Measurements from ENCODE around the gene CTSK.
"Not testable (repeated sequence)": the region's sequence is repeated elsewhere in the genome, so short reads cannot be mapped to it uniquely, and the experiment has no call there.

Gene CTSK

DNA sequence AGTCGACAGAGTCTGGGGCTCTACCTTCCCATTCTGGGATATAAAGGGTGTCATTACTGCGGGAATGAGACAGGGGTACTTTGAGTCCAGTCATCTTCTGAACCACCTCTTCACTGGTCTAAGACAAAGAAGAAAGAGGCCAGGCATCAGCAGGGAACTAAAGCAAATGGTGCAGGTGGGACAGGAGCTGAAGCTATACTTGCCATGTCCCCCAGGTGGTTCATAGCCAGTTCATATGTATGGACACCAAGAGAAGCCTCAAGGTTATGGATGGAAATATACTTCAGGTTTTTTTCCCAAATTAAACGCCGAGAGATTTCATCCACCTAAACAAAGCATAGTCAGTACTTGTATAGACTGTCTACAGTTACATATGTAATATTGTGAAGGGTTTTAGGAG, 2.2 kb downstream of the CTSK start:
- DNase-seq (ENCODE audit: low read depth), result no peak

DNA sequence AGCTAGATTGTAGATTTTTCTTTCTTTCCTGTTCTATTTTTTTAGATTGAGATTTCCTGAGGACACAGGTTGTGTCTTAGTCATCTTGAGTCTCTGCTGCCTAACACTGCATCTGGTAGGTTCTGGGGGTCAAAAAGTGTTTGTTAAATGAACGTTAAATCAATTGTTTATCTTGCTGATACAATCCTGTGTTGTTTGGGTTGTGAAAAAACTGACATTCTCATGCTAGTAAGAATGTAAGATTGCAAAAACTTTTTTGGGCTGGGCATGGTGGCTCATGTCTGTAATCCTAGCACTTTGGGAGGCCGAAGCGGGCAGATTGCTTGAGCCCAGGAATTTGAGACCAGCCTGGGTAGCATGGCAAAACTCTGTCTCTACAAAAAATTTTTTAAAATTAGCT, 3.4 kb downstream of the CTSK start:
- no peak for DNase-seq (ENCODE audit: low read depth)

DNA sequence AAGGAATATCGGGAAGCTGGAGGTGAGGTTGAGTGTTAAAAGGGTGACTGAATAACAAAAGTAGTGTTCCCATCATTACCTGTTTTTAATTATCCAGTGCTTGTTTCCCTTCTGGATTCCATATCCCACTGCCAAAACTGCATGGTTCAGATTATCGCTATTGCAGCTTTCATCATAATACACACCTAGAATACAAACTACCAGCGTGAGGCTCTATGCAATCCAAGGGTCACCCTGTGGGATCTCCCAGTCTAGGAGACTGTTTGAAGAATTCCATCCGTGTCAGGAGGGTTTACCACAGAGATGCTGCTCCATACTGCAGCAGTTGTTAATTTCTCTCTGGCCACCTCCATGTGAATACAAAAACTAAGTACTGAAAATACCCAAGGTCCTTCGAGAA, 9.0 kb downstream of the CTSK start:
- DNase-seq (ENCODE audit: low read depth), result no peak

DNA sequence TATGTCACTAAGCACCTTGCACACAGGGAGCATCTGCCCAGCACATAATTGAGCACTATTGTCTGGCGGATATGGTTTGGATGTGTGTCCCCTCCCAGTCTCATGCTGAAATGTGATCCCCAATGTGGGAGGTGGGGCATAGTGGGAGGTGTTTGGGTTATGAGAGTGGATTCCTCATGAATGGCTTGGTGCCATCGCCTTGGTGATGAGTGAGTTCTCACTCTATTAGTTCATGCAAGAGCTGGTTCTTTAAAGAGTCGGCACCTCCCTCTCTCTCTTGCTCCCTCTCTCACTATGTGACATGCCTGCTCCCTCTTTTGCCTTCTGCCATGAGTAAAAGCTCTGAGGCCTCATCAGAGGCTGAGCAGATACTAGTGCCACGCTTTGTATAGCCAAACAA, 9.5 kb downstream of the CTSK start:
- no peak for DNase-seq (ENCODE audit: low read depth)

DNA sequence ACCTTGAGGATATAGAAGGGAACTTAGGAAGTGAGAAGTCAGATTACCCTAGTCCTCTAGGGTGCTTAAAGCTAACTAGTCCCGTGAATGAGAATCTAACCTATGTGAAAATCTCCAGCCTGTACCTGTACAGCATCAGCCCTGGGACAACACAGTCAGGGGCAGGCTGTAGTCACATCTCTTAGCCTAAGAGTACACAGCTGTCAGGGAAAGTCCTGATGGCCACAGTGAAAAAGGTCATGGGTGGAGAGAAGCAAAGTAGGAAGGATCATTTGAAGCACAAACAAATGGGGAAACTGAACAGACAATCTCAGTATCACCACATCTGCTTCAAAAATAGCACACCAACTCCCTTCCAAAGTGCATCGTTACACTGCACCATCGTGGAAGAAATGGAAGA, 11.7 kb downstream of the CTSK start:
- DNase-seq (ENCODE audit: low read depth), result no peak

DNA sequence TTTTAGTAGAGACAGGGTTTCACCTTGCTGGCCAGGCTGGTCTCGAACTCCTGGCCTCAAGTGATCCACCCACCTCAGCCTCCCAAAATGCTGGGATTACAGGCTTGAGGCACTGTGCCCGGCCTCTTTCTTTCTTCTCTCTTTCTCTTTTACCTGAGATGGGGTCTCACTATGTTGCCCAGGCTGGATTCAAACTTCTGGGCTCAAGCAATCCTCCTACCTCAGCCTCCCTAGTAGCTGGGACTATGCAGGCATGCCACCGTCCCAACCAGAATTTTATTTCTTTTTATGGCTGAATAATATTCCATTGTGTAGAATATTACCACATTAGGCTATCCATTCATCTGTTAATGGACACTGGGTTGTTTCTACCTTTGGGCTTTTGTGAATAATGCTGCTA, 14.3 kb downstream of the CTSK start:
- not testable (repeated sequence) for DNase-seq (ENCODE audit: low read depth)

DNA sequence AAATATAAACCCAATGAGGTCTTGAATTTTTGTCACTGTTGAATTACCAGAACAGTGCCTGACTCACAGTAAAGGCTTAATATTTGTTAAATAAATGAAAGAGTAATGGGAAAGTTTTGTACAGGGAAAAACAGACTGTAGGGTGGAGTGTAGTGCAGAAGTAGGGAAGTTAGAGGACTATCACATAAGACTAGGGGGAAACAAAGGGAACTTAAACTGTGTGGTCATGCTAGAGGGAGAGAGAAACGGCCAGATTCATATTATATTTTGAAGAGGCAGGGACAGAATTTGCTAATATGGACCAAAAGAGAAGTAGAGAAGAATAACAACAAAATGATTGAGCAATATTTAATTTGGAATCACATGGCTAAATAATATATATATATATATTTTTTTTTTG, 14.8 kb downstream of the CTSK start:
- no peak for DNase-seq (ENCODE audit: low read depth)

DNA sequence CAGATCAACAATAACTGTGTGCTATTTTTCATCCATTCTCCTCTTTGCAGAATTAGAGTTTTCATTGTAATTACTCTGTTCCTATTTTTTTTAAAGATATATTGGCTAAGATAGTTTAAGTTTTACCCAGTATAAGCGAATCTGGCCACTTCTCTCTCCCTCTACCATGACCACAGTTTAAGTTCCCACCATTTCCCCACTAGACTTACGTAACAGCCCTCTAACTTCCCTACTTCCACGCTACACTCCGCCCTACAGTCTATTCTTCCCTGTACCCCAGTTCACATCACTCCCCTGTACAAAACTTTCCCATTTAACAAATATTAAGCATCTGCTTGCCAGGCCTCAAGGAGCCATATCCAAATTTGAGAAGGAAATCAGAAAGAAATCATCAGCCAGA, 16.5 kb downstream of the CTSK start:
- DNase-seq (ENCODE audit: low read depth), result no peak

DNA sequence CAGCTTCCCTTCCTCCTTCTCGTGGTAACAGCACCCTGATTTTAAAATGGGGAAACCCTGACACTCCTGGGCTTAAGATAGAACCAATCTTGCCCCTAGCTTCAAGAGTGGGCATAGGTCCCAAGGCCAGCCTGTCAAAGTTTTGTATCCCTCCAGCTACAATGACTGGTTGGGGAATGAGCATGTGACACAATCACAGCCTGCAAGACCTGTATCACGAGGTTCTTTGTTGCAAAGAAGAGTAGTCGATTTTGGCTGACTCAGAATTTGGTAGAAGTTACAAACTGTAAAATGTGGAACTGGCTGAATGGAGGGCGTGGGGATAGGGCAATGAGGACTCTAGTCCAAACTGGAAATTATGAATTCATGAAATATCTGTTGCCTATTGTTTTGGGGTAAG, 18.7 kb downstream of the CTSK start:
- DNase-seq (ENCODE audit: low read depth), result no peak

DNA sequence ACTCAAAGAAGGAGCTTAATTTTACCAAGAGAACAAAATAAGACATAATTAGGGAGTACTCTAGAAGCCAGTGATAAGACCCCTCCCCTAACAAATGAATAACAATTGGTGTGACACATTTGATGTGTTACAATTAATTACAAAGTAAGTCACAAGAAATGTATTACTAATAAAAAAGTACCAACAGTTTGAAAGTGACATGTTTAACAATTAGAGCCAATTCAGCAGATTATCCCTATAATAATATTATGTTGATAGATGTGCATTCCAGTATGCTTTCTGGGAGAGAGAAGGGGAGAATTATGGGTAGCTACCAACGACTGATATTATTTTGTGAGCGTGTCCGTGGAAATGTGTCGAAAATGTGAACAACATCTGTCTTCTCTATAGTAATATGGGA, 19.1 kb downstream of the CTSK start:
- DNase-seq (ENCODE audit: low read depth), result no peak

DNA sequence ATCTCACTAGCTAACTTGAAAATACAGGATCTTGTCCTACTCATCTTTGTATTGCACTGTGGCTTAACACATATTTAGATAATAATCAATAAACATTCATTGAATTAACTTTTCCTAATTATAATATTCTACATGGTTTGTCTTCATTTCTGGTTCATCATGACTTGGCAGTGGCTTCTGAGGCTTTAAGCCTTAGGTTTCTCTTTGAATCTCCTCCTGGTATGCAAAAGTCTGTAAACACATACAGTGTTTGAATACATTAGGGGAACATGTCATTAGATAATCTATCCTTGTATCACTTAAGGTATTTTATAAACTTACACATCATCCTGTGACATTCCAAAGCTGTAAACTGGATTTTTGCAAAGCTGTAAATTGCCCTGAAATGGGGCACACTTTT, 20.6 kb downstream of the CTSK start:
- DNase-seq (ENCODE audit: low read depth), result no peak

DNA sequence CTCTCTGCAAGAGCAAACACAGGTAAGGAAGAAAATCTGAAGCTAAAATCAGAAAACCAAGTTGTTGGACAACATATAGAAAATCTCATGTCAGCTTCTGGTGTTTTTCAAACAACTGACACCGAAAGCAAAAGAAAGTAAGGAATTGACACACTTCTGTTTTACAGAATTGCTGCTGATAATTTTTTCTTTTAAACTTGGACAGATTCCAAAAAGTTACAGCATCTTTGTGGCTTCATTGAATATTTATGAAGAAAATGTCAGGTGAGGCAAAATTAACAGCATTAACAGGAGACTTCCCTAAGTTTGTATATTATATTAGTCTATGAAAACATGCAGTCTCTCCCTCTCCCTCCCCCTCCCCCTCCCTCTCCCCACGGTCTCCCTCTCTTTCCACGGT, 27.6 kb downstream of the CTSK start:
- DNase-seq (ENCODE audit: low read depth), result no peak

DNA sequence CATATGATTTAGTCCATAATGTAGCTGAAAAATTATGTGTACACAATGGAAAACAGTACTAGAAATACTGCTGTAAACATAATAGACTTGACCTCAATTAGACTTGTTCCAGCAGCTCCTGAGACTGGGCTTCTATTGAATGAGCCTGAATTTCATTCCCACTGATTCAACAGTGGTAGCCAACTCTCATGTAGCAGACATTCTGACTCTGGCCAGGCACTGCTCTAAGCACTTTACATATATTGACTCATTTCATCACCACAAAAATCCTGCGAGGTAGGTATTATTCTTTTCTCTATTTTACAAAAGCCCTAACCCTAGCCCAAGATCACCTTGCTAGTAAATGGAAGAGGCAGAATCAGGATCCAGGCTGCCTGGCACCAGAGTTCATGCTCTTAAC, 29.7 kb downstream of the CTSK start:
- DNase-seq (ENCODE audit: low read depth), result no peak

DNA sequence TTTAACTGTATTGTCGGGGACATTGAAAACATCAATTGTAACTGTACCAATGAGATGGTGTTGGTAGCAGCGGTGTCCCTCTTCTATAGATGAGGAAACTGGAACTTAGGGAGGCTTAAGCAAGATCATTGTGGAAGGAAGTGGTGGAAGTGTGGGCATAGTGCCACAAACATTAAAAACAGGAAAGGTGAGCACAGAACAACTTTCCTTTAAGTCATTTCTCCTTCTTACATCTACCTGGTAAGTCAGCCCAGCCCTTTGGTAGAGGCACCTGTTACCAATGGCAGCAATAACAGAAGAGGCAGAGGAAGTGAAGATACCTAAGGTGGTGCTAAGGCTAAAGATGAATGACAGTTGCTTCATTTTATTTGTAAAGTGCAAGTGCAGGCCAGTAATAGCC, 30.5 kb downstream of the CTSK start:
- no peak for DNase-seq (ENCODE audit: low read depth)

DNA sequence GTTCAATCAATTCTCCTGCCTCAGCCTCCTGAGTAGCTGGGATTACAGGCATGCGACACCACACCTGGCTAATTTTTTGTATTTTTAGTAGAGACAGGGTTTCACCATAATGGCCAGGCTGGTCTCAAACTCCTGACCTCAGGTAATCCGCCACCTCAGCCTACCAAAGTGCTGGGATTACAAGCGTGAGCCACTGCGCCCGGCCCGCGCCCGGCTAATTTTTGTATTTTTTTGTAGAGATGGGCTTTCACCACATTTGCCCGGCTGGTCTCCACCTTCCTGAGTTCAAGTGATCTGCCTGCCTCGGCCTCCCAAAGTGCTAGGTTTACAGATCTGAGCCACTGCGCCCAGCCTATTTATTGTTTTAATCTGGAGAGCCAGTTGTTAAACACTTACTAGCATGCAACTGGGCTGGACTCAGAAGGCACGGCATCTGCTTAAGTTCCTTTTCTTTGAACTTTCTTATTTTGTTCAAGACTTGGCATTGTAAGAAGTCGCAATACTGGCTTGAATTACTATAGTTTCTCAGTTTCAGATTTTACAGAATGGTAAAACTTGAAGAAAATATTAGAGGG, 32.0 kb downstream of the CTSK start:
- not testable (repeated sequence) for DNase-seq (ENCODE audit: low read depth)

DNA sequence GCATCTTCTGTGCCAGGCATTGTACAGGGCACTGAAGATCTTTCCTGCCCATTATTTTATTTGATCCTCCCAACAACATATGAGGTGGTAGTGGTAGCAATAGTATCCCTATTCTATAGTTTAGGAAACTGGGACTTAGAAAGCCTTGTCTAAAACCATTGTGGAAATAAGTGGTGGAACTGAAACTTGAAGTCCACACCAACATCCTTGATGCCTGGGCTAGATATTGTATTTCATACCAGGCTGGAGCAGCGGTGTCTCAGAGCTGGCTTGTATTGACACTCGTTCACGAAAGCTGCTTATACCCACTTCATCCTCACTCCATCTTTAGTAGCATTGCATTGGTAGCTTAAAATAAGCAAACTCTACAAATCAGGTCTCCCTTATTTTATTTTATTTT, 32.8 kb downstream of the CTSK start:
- no peak for DNase-seq (ENCODE audit: low read depth)

DNA sequence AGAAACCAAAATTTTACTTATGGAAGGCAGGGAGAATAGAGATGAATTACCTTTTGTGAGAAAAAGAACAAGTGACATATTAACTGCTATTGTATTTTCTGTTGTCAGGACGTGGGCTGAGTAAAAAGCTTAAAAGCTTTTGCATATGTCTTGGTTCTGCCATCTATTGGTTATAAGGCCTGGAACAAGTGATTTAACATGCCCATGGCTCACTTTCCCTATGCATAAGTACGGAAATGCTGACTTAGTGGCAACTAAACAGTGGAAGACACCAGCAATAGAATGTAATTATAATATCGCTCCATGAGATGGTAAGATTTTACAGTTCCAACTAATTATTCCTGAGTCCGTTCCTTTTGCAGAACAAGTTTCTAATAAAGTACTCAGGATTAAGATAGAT, 35.7 kb downstream of the CTSK start:
- DNase-seq (ENCODE audit: low read depth), result no peak

DNA sequence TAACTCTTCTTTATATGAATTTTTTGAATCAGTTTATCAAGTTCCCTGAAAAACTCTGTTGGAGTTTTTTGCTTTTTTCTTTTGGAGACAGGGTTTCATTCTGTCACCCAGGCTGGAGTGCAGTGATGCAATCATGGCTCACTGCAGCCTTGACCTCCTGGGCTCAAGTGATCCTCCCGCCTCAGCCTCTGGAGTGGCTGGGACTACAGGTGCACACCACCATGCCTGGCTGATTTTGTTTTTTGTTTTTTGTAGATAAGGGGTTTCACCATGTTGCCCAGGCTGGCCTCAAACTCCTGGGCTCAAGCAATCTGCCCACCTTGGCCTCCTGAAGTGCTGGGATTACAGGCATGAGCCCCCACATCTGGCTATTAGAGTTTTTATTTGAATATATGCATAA, 40.4 kb downstream of the CTSK start:
- DNase-seq (ENCODE audit: low read depth), result not testable (repeated sequence)

DNA sequence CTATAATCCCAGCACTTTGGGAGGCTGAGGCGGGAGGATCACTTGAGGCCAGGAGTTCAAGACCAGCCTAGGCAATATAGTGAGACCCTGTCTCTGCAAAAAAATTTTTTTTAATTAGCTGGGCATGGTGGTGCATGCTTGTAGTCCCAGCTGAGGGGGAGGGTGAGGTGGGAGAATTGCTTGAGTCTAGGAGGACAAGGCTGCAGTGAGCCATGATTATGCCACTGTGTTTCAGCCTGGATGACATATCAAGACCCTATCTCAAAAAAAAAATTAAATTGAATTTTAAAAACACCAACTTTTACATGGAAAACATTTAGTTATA, 42.1 kb downstream of the CTSK start:
- DNase-seq (ENCODE audit: low read depth), result peak; percentile 1

DNA sequence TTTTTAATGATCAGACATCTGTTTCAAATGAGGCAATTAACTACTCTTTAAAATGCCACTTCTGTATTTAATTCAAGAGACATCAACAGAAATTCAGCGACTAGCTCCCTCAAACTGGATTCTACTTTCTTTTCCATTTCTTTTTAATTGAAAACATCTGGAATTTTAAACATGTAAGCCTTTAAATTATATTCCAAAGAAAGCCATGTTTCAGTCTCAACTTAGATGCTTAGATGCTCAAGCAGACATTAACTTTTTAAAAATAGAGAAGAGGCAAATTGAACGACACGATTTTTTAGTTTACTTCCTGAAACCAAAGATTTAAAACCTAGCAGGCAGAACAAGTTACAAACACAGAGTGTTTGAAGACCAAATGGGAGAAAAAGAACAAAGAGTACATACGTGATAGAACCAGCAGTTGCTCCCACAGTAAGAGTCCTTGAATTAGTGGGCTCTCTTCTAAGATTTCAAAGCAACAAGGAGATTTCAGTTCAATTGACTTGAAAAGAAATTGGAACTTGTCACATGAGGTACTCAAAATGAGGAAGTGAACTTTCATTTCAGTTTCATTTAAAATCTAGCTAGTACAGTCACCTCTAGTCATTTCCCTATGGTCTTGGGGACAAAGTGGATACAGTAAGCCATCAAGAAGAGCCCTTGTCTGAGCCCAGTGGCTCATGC, 42.6 kb downstream of the CTSK start, which contains the start of gene CTSS:
Gene CTSS, minus strand, starts transcription at position 483 of the 681 bp plus-strand sequence. CDS start 1,015 bp downstream, outside the sequence.
- no peak for DNase-seq (ENCODE audit: low read depth)

DNA sequence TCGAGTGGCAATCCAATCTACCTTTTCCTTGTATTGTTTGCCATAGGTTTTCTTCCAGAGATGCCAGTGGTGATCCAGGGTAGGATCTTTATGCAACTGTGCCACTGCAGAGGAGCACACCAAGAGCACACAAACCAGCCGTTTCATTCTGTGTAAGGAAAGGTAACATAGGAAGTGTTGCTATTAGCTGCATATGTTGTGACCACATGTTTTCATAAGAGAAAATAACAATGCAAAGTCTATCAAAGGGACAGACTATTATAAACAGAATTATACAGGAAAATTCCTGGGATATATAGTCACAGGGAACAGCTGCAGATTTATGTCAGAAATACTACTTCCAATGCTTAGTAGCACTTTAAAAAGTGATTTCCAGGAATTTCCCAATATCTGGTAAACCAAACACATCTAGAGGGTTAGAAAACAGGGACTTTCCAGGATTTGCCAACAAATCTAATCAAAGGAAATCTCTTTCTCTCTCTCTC, 43.4 kb downstream of the CTSK start:
- DNase-seq (ENCODE audit: low read depth), result no peak

DNA sequence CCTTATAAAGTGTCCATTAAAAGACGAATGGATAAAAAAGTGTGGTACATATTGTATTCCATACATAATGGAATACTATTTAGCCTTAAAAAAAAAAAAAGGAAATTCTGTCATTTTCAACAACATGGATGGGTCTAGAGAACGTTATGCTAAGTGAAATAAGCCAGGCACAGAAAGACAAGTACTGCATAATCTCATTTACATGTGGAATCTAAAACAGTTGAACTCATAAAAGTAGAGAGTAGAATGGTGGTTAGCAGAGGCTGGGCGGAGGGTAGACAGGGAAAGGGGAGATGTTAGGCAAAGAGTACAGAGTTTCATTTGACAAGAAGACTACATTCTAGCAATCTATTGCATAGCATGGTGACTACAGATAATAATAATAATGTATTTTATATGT, 45.0 kb downstream of the CTSK start:
- no peak for DNase-seq (ENCODE audit: low read depth)

DNA sequence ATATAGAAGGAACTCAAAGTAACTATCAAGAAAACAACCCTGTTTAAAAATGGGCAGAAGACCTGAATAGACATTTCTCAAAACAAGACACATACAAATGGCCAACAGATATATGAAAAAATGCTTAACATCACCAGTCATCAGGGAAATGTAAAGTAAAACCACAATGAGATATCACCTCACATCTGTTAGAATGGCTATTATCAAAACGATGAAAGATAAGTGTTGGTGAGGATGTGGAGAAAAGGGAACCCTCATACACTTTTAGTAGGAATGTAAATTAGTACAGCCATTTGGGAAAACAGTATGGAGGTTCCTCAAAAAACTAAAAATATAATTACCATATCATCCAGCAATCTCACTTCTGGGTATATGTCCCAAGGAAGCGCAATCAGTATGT, 45.5 kb downstream of the CTSK start:
- DNase-seq (ENCODE audit: low read depth), result no peak

DNA sequence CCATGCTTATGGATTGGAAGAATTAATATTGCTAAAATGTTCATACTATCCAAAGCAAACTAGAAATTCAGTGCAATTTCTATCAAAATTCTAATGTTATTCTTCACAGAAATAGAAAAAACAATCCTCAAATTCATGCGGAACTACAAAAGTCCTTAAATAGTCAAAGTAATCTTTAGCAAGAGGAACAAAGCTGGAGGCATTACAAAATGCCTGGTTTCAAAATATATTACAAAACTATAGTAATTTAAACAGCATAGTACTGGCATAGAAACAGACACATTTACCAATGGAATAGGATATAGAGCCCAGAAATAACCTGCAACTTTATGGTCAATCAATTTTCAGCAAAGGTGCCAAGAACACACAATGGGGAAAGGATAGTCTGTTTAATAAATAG, 46.3 kb downstream of the CTSK start:
- DNase-seq (ENCODE audit: low read depth), result no peak

All from stimulated activated CD4-positive, alpha-beta T cell treated with anti-CD3 and anti-CD28 coated beads, Interleukin-2, amount 100 ng/mL, for 4 hours (primary cell).